K562 (cell line): ENCODE results near the gene CALU. TPM values are rescaled to one million over a fixed set of nuclear protein-coding genes. Genes with fewer than 3 reads are reported as not detected.

Experiments
- BHLHE40 ChIP-seq: IDR thresholded peaks from 2 replicates; pipeline ENCODE4 v1.6.1; 2011; ENCODE audit warnings: low read length, improper control_type of control experiment
- CSDE1 ChIP-seq, 2 experiments: fragments of 450-650 bp; IDR thresholded peaks; 2 replicates each; pipeline ENCODE4 v1.6.1; 2016; ENCODE audit warnings: mild to moderate bottlenecking in 1 of 2
- ELF1 ChIP-seq: fragments of 200-800 bp; sonication (Bioruptor generic); IDR thresholded peaks from 2 replicates; pipeline ENCODE4 v1.6.1; 2016; ENCODE audit warnings: missing genetic modification characterization, missing compliant biosample characterization
- HDGF ChIP-seq: fragments of 450-650 bp; IDR thresholded peaks from 2 replicates; pipeline ENCODE4 v1.6.1; 2016
- KDM5B ChIP-seq: fragments of 200-600 bp; sonication (generic); IDR thresholded peaks from 2 replicates; pipeline ENCODE4 v1.6.1; 2012; ENCODE audit warnings: low read depth, mild to moderate bottlenecking, moderate library complexity, low read length, control low read depth, inconsistent platforms; ENCODE audit not compliant: insufficient replicate concordance
- NCOA1 ChIP-seq: fragments of 450-650 bp; IDR thresholded peaks from 2 replicates; pipeline ENCODE4 v1.6.1; 2016; ENCODE audit warnings: low read depth
- PHF8 ChIP-seq: fragments of 200-600 bp; sonication (generic); IDR thresholded peaks from 2 replicates; pipeline ENCODE4 v1.6.1; 2012; ENCODE audit warnings: mixed run types, mild to moderate bottlenecking, inconsistent platforms, low read length, moderate library complexity, borderline replicate concordance
- SMAD1 ChIP-seq: fragments of 150-350 bp; IDR thresholded peaks from 2 replicates; pipeline ENCODE4 v1.6.1; 2014; ENCODE audit warnings: low read length, low read depth; ENCODE audit not compliant: partially characterized antibody
- TOE1 ChIP-seq, 2 experiments: fragments of 450-650 bp in 1 of 2; sonication (generic) in 1 of 2; formaldehyde crosslinking in 1 of 2; IDR thresholded peaks; 2 replicates each; pipeline versions ENCODE4 v1.7.1 to v1.8.0; 2016 to 2022; ENCODE audit warnings: borderline replicate concordance in 2 of 2, mild to moderate bottlenecking in 2 of 2, antibody characterized with exemption in 1 of 2, inconsistent platforms in 1 of 2, low read depth in 1 of 2, missing genetic modification reagents in 1 of 2, moderate library complexity in 1 of 2
- ZBTB1 ChIP-seq: sonication (generic); formaldehyde crosslinking; IDR thresholded peaks from 2 replicates; pipeline ENCODE4 v1.8.1; 2023; ENCODE audit warnings: missing genetic modification reagents, low read depth, mild to moderate bottlenecking, borderline replicate concordance
- ZKSCAN8 ChIP-seq: fragments of 200-800 bp; sonication (Bioruptor generic); IDR thresholded peaks from 2 replicates; pipeline ENCODE4 v1.6.1; 2016; ENCODE audit warnings: missing genetic modification characterization, missing compliant biosample characterization
- ZNF146 ChIP-seq: IDR thresholded peaks from one replicate; pipeline ENCODE4 v1.6.1; 2018; ENCODE audit warnings: missing compliant biosample characterization; ENCODE audit not compliant: unreplicated experiment
- ZNF766 ChIP-seq: fragments of 200-800 bp; sonication (Bioruptor generic); conservative IDR thresholded peaks from 2 replicates; pipeline ENCODE4 v1.6.1; 2016; ENCODE audit warnings: missing genetic modification characterization, missing compliant biosample characterization
- polyA plus RNA-seq, 8 experiments: library from polyadenylated mRNA; depleted of rRNA in 4 of 8; stranded (reverse) in 5 of 8; unstranded in 3 of 8; fragments of >200 nt; fragmentation: Nextera tagmentation in 2 of 8; fragmentation: Illumina TruSeq in 1 of 8; extraction: Ambion mirVana in 2 of 8; extraction: Trizol in 1 of 8; gene quantifications; 2 replicates each; pipeline versions ENCODE4 v1.2.1 to v1.2.3, GENCODE V29; 2011 to 2014; ENCODE audit warnings: inconsistent platforms in 1 of 8, missing spikeins in 1 of 8
- total RNA-seq, 7 experiments: library from RNA; depleted of rRNA in 6 of 7; stranded (reverse); fragments of >200 nt in 6 of 7; fragmentation: Illumina TruSeq in 2 of 7; extraction: Trizol in 2 of 7; gene quantifications; 2 replicates each; pipeline versions ENCODE4 v1.2.1 to v1.2.3, GENCODE V29; 2011 to 2021; ENCODE audit warnings: low replicate concordance in 1 of 7
- TF ChIP-seq, protein P1 (sequence below): fragments of 250-450 bp; sonication (Bioruptor Pico); IDR thresholded peaks from 2 replicates; pipeline ENCODE4 v1.8.0; 2021; ENCODE audit warnings: mild to moderate bottlenecking, moderate library complexity
- TF ChIP-seq, protein P2 (sequence below): fragments of 450-650 bp; IDR thresholded peaks from 2 replicates; pipeline ENCODE4 v1.6.1; 2016; ENCODE audit warnings: borderline replicate concordance
- TF ChIP-seq, protein P3 (sequence below): fragments of 450-650 bp; conservative IDR thresholded peaks from 2 replicates; pipeline ENCODE4 v1.6.1; 2016; ENCODE audit warnings: missing genetic modification characterization, low read depth, mild to moderate bottlenecking, control low read depth, missing compliant biosample characterization
- TF ChIP-seq, protein P4 (sequence below): fragments of 250-450 bp; sonication (Bioruptor Pico); IDR thresholded peaks from 2 replicates; pipeline ENCODE4 v1.5.1; 2021; ENCODE audit warnings: mild to moderate bottlenecking

Gene CALU
- total and polyA plus RNA-seq, 9 of the 15 experiments (the other 6 are each of a cell fraction or from before 2014, with no cell fraction given): 166 to 286 (median 215) TPM

DNA sequence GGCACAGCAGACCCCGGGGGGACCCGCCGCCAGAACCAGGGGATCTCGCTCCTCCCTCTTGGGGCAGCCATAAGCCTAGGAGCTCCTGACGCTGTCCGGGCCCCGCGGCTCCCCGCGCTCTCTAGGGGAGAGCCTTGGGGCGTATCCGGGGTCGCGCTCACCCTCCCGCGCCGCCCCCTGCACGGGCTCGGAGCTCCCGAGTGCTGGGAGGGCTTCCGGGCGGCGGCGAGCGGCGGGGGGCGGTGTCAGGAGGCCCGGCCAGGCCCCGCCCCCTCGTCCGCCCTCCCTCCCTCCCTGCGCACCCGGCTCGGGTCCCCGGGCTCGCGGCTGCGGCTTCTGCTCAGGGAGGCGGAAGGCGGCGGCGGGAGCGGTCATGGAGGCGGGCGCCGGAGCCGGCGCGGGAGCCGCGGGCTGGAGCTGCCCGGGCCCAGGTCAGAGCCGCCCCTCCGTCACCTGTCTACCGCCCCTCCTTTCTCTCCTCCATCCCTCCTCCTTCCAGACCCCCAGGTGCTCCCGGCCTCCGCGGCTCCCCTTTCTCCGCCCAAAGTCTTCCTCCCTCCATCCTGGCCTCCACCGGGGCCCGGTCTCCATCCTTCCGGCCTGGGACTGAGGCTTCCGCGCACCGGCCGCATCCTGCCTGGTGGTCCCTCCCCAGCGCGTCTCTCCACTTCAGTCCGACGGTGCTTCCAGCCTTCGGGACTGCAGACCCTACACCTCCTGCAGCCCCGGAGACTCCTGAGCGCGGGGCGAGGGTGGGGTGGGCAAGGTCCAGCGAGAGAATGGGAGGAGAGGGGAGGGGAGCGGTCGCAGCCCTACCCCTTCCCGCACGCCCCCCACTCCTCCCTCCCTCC lies 52.2 kb downstream of the CALU start, which contains the start of gene CCDC136 (continued):
- TF ChIP-seq ZBTB1 (CRISPR knock-in tag) (0 out of 2 replicates have a peak, but pooled peaks have one; percentile 49), ZNF146 (CRISPR knock-in tag) (no peak), ELF1 (tag) (peak; percentile 72), TOE1 (IDR thresholded peaks at IDR 0.05; ENCODE audit: borderline replicate concordance) (peak; percentile 18; the same call in 1 of the 2 replicates), TOE1 (CRISPR knock-in tag; IDR thresholded peaks at IDR 0.05; ENCODE audit: borderline replicate concordance, low read depth) (no peak), ZNF766 (CRISPR knock-in tag) (peak; percentile 49; the same call in 1 of the 2 replicates), BHLHE40 (peak; percentile 62), KDM5B (peak; percentile 84), ZKSCAN8 (CRISPR knock-in tag) (no peak), SMAD1 (no peak), PHF8 (peak; percentile 73), HDGF (no peak), CSDE1 (IDR thresholded peaks at IDR 0.05) (peak in 1 of 2 experiments; percentile 46; a peak in 1 of 4 replicates), NCOA1 (no peak)
- TF ChIP-seq, protein P1, sequence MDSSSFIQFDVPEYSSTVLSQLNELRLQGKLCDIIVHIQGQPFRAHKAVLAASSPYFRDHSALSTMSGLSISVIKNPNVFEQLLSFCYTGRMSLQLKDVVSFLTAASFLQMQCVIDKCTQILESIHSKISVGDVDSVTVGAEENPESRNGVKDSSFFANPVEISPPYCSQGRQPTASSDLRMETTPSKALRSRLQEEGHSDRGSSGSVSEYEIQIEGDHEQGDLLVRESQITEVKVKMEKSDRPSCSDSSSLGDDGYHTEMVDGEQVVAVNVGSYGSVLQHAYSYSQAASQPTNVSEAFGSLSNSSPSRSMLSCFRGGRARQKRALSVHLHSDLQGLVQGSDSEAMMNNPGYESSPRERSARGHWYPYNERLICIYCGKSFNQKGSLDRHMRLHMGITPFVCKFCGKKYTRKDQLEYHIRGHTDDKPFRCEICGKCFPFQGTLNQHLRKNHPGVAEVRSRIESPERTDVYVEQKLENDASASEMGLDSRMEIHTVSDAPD (CRISPR knock-in tag): no peak
- TF ChIP-seq, protein P2, sequence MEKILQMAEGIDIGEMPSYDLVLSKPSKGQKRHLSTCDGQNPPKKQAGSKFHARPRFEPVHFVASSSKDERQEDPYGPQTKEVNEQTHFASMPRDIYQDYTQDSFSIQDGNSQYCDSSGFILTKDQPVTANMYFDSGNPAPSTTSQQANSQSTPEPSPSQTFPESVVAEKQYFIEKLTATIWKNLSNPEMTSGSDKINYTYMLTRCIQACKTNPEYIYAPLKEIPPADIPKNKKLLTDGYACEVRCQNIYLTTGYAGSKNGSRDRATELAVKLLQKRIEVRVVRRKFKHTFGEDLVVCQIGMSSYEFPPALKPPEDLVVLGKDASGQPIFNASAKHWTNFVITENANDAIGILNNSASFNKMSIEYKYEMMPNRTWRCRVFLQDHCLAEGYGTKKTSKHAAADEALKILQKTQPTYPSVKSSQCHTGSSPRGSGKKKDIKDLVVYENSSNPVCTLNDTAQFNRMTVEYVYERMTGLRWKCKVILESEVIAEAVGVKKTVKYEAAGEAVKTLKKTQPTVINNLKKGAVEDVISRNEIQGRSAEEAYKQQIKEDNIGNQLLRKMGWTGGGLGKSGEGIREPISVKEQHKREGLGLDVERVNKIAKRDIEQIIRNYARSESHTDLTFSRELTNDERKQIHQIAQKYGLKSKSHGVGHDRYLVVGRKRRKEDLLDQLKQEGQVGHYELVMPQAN: peak; percentile 32; the same call in 1 of the 2 replicates
- TF ChIP-seq, protein P3, sequence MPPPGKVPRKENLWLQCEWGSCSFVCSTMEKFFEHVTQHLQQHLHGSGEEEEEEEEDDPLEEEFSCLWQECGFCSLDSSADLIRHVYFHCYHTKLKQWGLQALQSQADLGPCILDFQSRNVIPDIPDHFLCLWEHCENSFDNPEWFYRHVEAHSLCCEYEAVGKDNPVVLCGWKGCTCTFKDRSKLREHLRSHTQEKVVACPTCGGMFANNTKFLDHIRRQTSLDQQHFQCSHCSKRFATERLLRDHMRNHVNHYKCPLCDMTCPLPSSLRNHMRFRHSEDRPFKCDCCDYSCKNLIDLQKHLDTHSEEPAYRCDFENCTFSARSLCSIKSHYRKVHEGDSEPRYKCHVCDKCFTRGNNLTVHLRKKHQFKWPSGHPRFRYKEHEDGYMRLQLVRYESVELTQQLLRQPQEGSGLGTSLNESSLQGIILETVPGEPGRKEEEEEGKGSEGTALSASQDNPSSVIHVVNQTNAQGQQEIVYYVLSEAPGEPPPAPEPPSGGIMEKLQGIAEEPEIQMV (tag): no peak
- TF ChIP-seq, protein P4, sequence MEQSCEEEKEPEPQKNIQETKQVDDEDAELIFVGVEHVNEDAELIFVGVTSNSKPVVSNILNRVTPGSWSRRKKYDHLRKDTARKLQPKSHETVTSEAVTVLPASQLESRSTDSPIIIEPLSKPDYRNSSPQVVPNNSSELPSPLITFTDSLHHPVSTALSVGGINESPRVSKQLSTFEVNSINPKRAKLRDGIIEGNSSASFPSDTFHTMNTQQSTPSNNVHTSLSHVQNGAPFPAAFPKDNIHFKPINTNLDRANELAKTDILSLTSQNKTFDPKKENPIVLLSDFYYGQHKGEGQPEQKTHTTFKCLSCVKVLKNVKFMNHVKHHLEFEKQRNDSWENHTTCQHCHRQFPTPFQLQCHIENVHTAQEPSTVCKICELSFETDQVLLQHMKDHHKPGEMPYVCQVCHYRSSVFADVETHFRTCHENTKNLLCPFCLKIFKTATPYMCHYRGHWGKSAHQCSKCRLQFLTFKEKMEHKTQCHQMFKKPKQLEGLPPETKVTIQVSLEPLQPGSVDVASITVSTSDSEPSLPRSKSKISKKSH (CRISPR knock-in tag): no peak
